ENCODE data around the gene PRXL2B.

The PRXL2B gene

GRCh38 chr1:2589431-2590232 is 3.1 kb downstream of the PRXL2B start:
- no peak overlapping the region for H3K4me3 ChIP-seq (ENCODE audit: low read depth, low read length)
- DNase-seq (ENCODE audit: low read depth) = no peak
- no peak for TF ChIP-seq CTCF (IDR thresholded peaks at IDR 0.05; ENCODE audit: insufficient read depth, low read depth, low read length, missing control alignments)

- no peak for TF ChIP-seq CTCF (IDR thresholded peaks at IDR 0.05; ENCODE audit: insufficient read depth, low read depth, low read length, missing control alignments)
- DNase-seq (ENCODE audit: low read depth) = no peak
- no peak overlapping the region for H3K4me3 ChIP-seq (ENCODE audit: low read depth, low read length)
These were observed 3.9 kb downstream of the PRXL2B start for GRCh38 chr1:2590233-2591141.

GRCh38 chr1:2591233-2591580 is 4.6 kb downstream of the PRXL2B start:
- DNase-seq (ENCODE audit: low read depth) = no peak
- H3K4me3 ChIP-seq (ENCODE audit: low read depth, low read length) = no peak overlapping the region
- no peak for TF ChIP-seq CTCF (IDR thresholded peaks at IDR 0.05; ENCODE audit: insufficient read depth, low read depth, low read length, missing control alignments)

- H3K4me3 ChIP-seq (ENCODE audit: low read depth, low read length) = no peak overlapping the region
- DNase-seq (ENCODE audit: low read depth) = no peak
- TF ChIP-seq CTCF (IDR thresholded peaks at IDR 0.05; ENCODE audit: insufficient read depth, low read depth, low read length, missing control alignments) = no peak
These were observed 5.1 kb downstream of the PRXL2B start for GRCh38 chr1:2591581-2592261.

- DNase-seq (ENCODE audit: low read depth) = no peak
- H3K4me3 ChIP-seq (ENCODE audit: low read depth, low read length) = no peak overlapping the region
- TF ChIP-seq CTCF (IDR thresholded peaks at IDR 0.05; ENCODE audit: insufficient read depth, low read depth, low read length, missing control alignments) = no peak
These were observed 6.1 kb downstream of the PRXL2B start for GRCh38 chr1:2592672-2593071.

- no peak for DNase-seq (ENCODE audit: low read depth)
- TF ChIP-seq CTCF (IDR thresholded peaks at IDR 0.05; ENCODE audit: insufficient read depth, low read depth, low read length, missing control alignments) = no peak
- no peak overlapping the region for H3K4me3 ChIP-seq (ENCODE audit: low read depth, low read length)
These were observed 6.8 kb downstream of the PRXL2B start for GRCh38 chr1:2593251-2593878.
